SK-N-SH (cell line): ENCODE results near the gene UTP18. TPM values are rescaled to one million over a fixed set of nuclear protein-coding genes. Genes with fewer than 3 reads are reported as not detected.

ENCODE experiments used
- CTCF ChIA-PET: fragments of 300-600, 350-600 bp; formaldehyde crosslinking; extraction: SDS; loops from one replicate; lab custom pipeline; 2021; lab: Yijun Ruan, JAX
- POLR2A ChIA-PET: fragments of 350-600 bp; sonication (Branson Sonifier 250); formaldehyde crosslinking; extraction: SDS; loops from one replicate; lab custom pipeline; 2020; ENCODE audit warnings: antibody characterized with exemption, inconsistent platforms; lab: Yijun Ruan, JAX
- DNase-seq: peaks from one replicate; pipeline ENCODE4 v3.0.0; 2012
- H2AFZ ChIP-seq: fragments of 200-600 bp; sonication (generic); 2 replicates; pipeline ENCODE4 v1.8.1; 2016; ENCODE audit warnings: antibody characterized with exemption, mild to moderate bottlenecking, low read depth
- H3F3A ChIP-seq: fragments of 200-600 bp; sonication (generic); replicated peaks from 2 replicates; pipeline ENCODE3; 2016; ENCODE audit warnings: antibody characterized with exemption, mild to moderate bottlenecking; ENCODE audit not compliant: insufficient read depth
- H3K27ac ChIP-seq, 2 experiments: fragments of 200-500 bp in 1 of 2; fragments of 200-600 bp in 1 of 2; sonication (Bioruptor generic) in 1 of 2; sonication (generic), shearing (Covaris generic) in 1 of 2; 2 replicates each; pipeline versions ENCODE4 v1.5.1 to v1.6.1; 2014 to 2016; ENCODE audit warnings: low read depth in 2 of 2, inconsistent platforms in 1 of 2, low read length in 1 of 2, mild to moderate bottlenecking in 1 of 2, mixed read lengths in 1 of 2
- H3K27me3 ChIP-seq: fragments of 200-600 bp; sonication (generic), shearing (Covaris generic); 2 replicates; pipeline ENCODE4 v1.6.1; 2016; ENCODE audit warnings: mixed run types; ENCODE audit not compliant: insufficient read depth
- H3K36me3 ChIP-seq, 2 experiments: fragments of 200-500 bp in 1 of 2; fragments of 200-600 bp in 1 of 2; sonication (Bioruptor generic) in 1 of 2; sonication (generic) in 1 of 2; replicated peaks in 1 of 2; 2 replicates each; pipeline versions ENCODE3 to v1.5.1; 2014 to 2016; ENCODE audit warnings: low read length in 1 of 2, mild to moderate bottlenecking in 1 of 2; ENCODE audit not compliant: insufficient read depth in 2 of 2, control insufficient read depth in 1 of 2
- H3K4me1 ChIP-seq, 2 experiments: fragments of 200-500 bp in 1 of 2; fragments of 200-600 bp in 1 of 2; sonication (Bioruptor generic) in 1 of 2; sonication (generic), shearing (Covaris generic) in 1 of 2; 2 replicates each; pipeline versions ENCODE4 v1.5.1 to v1.6.1; 2014 to 2016; ENCODE audit warnings: low read depth in 1 of 2, low read length in 1 of 2, mixed run types in 1 of 2; ENCODE audit not compliant: insufficient read depth in 2 of 2, control insufficient read depth in 1 of 2
- H3K4me2 ChIP-seq: fragments of 200-600 bp; sonication (generic), shearing (Covaris generic); 2 replicates; pipeline ENCODE4 v1.6.1; 2017; ENCODE audit warnings: mixed run types
- H3K4me3 ChIP-seq, 2 experiments: fragments of 200-500 bp in 1 of 2; fragments of 200-600 bp in 1 of 2; sonication (Bioruptor generic) in 1 of 2; sonication (generic), shearing (Covaris generic) in 1 of 2; 2 replicates each; pipeline versions ENCODE4 v1.5.1 to v1.8.1; 2014 to 2016; ENCODE audit warnings: low read depth in 2 of 2, inconsistent platforms in 1 of 2, low read length in 1 of 2, mild to moderate bottlenecking in 1 of 2, mixed read lengths in 1 of 2, moderate library complexity in 1 of 2
- H3K79me2 ChIP-seq: fragments of 200-600 bp; sonication (generic); 2 replicates; pipeline ENCODE4 v1.8.1; 2017; ENCODE audit warnings: mild to moderate bottlenecking; ENCODE audit not compliant: insufficient read depth
- H3K9ac ChIP-seq: fragments of 200-600 bp; sonication (generic); 2 replicates; pipeline ENCODE4 v1.6.1; 2017; ENCODE audit warnings: mixed run types
- H3K9me2 ChIP-seq: fragments of 200-600 bp; sonication (generic); 2 replicates; pipeline ENCODE4 v1.6.1; 2017; ENCODE audit warnings: mixed run types
- H3K9me3 ChIP-seq: fragments of 200-600 bp; sonication (generic); 2 replicates; pipeline ENCODE4 v1.6.1; 2017; ENCODE audit warnings: mixed run types, mild to moderate bottlenecking, moderate library complexity
- H4K20me1 ChIP-seq: fragments of 200-600 bp; sonication (generic); 2 replicates; pipeline ENCODE4 v1.6.1; 2017; ENCODE audit warnings: mild to moderate bottlenecking, mixed run types; ENCODE audit not compliant: insufficient read depth
- ELF1 ChIP-seq: IDR thresholded peaks from 2 replicates; pipeline ENCODE4 v1.4.0; 2012
- EP300 ChIP-seq, 2 experiments: IDR thresholded peaks; 2 replicates each; pipeline versions ENCODE4 v1.4.0 to v1.6.1; 2012; ENCODE audit warnings: borderline replicate concordance in 1 of 2, low read depth in 1 of 2, low read length in 1 of 2
- EZH2phosphoT487 ChIP-seq: fragments of 200-600 bp; sonication (generic); IDR thresholded peaks from 2 replicates; pipeline ENCODE4 v1.6.1; 2017; ENCODE audit warnings: low read depth, mixed run types, mild to moderate bottlenecking, antibody characterized with exemption, moderate library complexity, borderline replicate concordance
- FOSL2 ChIP-seq: IDR thresholded peaks from 2 replicates; pipeline ENCODE4 v1.4.0; 2012; ENCODE audit warnings: low read depth, mild to moderate bottlenecking, moderate library complexity, borderline replicate concordance
- FOXJ3 ChIP-seq: sonication (generic); formaldehyde crosslinking; IDR thresholded peaks from 2 replicates; pipeline ENCODE4 v1.5.1; 2020; ENCODE audit warnings: mild to moderate bottlenecking, missing genetic modification reagents
- FOXM1 ChIP-seq: IDR thresholded peaks from 2 replicates; pipeline ENCODE4 v1.4.0; 2012; ENCODE audit warnings: low read depth, mild to moderate bottlenecking
- JUND ChIP-seq: IDR thresholded peaks from 2 replicates; pipeline ENCODE4 v1.4.0; 2012
- MAX ChIP-seq: IDR thresholded peaks from 2 replicates; pipeline ENCODE4 v1.4.0; 2012; ENCODE audit warnings: low read depth
- MEF2A ChIP-seq: IDR thresholded peaks from 2 replicates; pipeline ENCODE4 v1.4.0; 2012; ENCODE audit warnings: low read depth, borderline replicate concordance
- MXI1 ChIP-seq: IDR thresholded peaks from 2 replicates; pipeline ENCODE4 v1.6.1; 2012; ENCODE audit warnings: mild to moderate bottlenecking, low read depth, low read length, improper control_type of control experiment
- NFIC ChIP-seq: IDR thresholded peaks from 2 replicates; pipeline ENCODE4 v1.4.0; 2012; ENCODE audit warnings: borderline replicate concordance
- POLR2AphosphoS5 ChIP-seq: IDR thresholded peaks from 2 replicates; pipeline ENCODE4 v1.6.1; 2012; ENCODE audit warnings: low read depth, low read length
- RCOR1 ChIP-seq: fragments of 150-350 bp; IDR thresholded peaks from 2 replicates; pipeline ENCODE4 v1.6.1; 2017; ENCODE audit warnings: antibody characterized with exemption, low read length
- SMC3 ChIP-seq: IDR thresholded peaks from 2 replicates; pipeline ENCODE4 v1.6.1; 2012; ENCODE audit warnings: low read depth, low read length, improper control_type of control experiment
- TAF1 ChIP-seq: IDR thresholded peaks from 2 replicates; pipeline ENCODE4 v1.6.1; 2012; ENCODE audit warnings: low read depth, mild to moderate bottlenecking, low read length, moderate library complexity, borderline replicate concordance
- TCF12 ChIP-seq: IDR thresholded peaks from 2 replicates; pipeline ENCODE4 v1.4.0; 2012
- USF1 ChIP-seq: IDR thresholded peaks from 2 replicates; pipeline ENCODE4 v1.4.0; 2012; ENCODE audit warnings: low read depth, borderline replicate concordance
- YY1 ChIP-seq: IDR thresholded peaks from 2 replicates; pipeline ENCODE4 v1.4.0; 2012; ENCODE audit warnings: low read depth, mild to moderate bottlenecking
- WGBS: methylation state at CpG from one replicate; pipeline ENCODE4 v1.1.6; 2017; ENCODE audit warnings: low lambda C conversion rate; 5-methylcytosine and 5-hydroxymethylcytosine counted together
- polyA plus RNA-seq, 3 experiments: library from polyadenylated mRNA; depleted of rRNA; stranded (reverse); fragments of >200 nt; gene quantifications; 2 replicates each; pipeline ENCODE4 v1.2.3, GENCODE V29; 2012

UTP18 gene
- polyA plus RNA-seq, 1 of the 3 experiments (the other 2 are of a cell fraction), result 28.4 TPM

- TF ChIP-seq FOXJ3 (CRISPR knock-in tag), result no peak
- TF ChIP-seq JUND, result peak; percentile 86
- TF ChIP-seq NFIC, result peak; percentile 70; the same call in 1 of the 2 replicates
- TF ChIP-seq TAF1, result no peak
- no peak for TF ChIP-seq ELF1
- peak in 1 of 2 experiments; percentile 64; a peak in 1 of 4 replicates for TF ChIP-seq EP300 (IDR thresholded peaks at IDR 0.05; ENCODE audit: borderline replicate concordance in 1 of 2, low read depth in 1 of 2, low read length in 1 of 2)
- TF ChIP-seq FOXM1, result no peak
- TF ChIP-seq SMC3, result no peak
- no peak for TF ChIP-seq EZH2phosphoT487
- no peak for TF ChIP-seq MAX
- no peak for TF ChIP-seq RCOR1
- TF ChIP-seq, all 33 proteins: peak for 11
Observed at GRCh38 chr17:51275381-51275780, 15.0 kb downstream of the UTP18 start (continued).

GRCh38 chr17:51279183-51279582 is 18.8 kb downstream of the UTP18 start:
- Histone ChIP-seq H3K9me2 (no peaks in the 10 kb centered on the region), H3K4me2 (no peak overlapping the region), H3K9me3 (no peaks in the 10 kb centered on the region), H3K9ac (no peak overlapping the region), H2AFZ (no peak overlapping the region), H4K20me1 (peaks cover 11% of the 10 kb centered on the region; the same call in 1 of the 2 replicates), H3F3A (peaks cover 19% of the 10 kb centered on the region), H3K79me2 (peaks cover 16% of the 10 kb centered on the region; the same call in 1 of the 2 replicates), H3K4me1 (peaks cover 0 to 12% of the 10 kb centered on the region in 2 experiments; a peak in 1 of 4 replicates), H3K36me3 (peaks cover 71 to 80% of the 10 kb centered on the region in 2 experiments), H3K27me3 (no peaks in the 10 kb centered on the region), H3K4me3 (no peak overlapping the region), H3K27ac (no peak overlapping the region)
- no peak for DNase-seq
- ChIA-PET POLR2A (no interaction called here), CTCF (interaction anchor here (1.0 to 1.4 kb wide), 2 partner anchors 8 to 17 kb away, joined by 3 to 4 read pairs; no protein-coding TSS in a partner anchor)
- TF ChIP-seq MXI1 (no peak), POLR2AphosphoS5 (no peak), MEF2A (no peak), TAF1 (no peak)

- Histone ChIP-seq H3K36me3 (peaks cover 72 to 74% of the 10 kb centered on the region in 2 experiments), H3K4me1 (no peaks in the 10 kb centered on the region), H3K9me3 (no peaks in the 10 kb centered on the region), H3K27ac (no peak overlapping the region), H4K20me1 (no peaks in the 10 kb centered on the region), H3K27me3 (no peaks in the 10 kb centered on the region), H3K4me2 (no peak overlapping the region), H2AFZ (no peak overlapping the region), H3F3A (peaks cover 4% of the 10 kb centered on the region), H3K9me2 (no peaks in the 10 kb centered on the region), H3K79me2 (no peaks in the 10 kb centered on the region; the same call in 1 of the 2 replicates), H3K4me3 (no peak overlapping the region), H3K9ac (no peak overlapping the region)
- 96% methylated on average over 1 of the region's 1 CpG for whole genome bisulfite sequencing
- ChIA-PET CTCF (interaction anchor here (5.7 kb wide), 1 partner anchor 11 kb away, joined by 66 read pairs; no protein-coding TSS in a partner anchor), POLR2A (no interaction called here)
- TF ChIP-seq YY1 (no peak), FOXJ3 (CRISPR knock-in tag) (no peak), USF1 (no peak), SMC3 (no peak), MAX (no peak), TCF12 (no peak), EP300 (IDR thresholded peaks at IDR 0.05; ENCODE audit: borderline replicate concordance in 1 of 2, low read depth in 1 of 2, low read length in 1 of 2) (no peak), FOSL2 (peak; percentile 4; the same call in 1 of the 2 replicates)
- DNase-seq, result no peak
Observed at GRCh38 chr17:51287412-51287811, 27.1 kb downstream of the UTP18 start.
